HG03521 (cell line): ENCODE measurements around the gene CRYBA1.
"Not testable (repeated sequence)": the region's sequence is repeated elsewhere in the genome, so short reads cannot be mapped to it uniquely, and the experiment has no call there.

Experiments used
- ATAC-seq: cut with Tn5 transposase; IDR thresholded peaks from one replicate; pipeline ENCODE4 v1.9.1; 2021; ENCODE audit warnings: mild to moderate bottlenecking, moderate library complexity; ENCODE audit not compliant: unreplicated experiment

Gene CRYBA1, protein sequence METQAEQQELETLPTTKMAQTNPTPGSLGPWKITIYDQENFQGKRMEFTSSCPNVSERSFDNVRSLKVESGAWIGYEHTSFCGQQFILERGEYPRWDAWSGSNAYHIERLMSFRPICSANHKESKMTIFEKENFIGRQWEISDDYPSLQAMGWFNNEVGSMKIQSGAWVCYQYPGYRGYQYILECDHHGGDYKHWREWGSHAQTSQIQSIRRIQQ

DNA sequence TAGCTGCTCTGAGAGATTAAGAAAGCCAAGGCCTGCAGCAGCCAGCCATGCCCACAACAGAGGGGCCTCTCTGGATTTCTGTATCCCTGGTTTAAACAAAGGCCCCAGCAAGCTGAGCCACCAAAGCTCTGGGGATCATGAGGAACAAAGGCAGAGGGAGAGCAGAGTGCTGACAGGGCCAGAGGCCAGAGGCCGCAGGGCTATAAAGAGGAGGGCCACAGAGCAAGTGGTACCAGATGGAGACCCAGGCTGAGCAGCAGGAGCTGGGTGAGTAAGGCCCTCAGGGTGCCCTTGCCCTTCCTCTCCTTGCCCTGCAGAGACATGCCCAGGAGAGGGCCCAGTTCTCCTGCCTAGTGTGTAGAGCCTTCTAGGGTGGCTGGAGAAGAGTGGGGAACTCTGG is at the start of gene CRYBA1:
CRYBA1 (plus strand) TSS at position 232 of the 400 bp plus-strand sequence; CDS start at position 237, 5 bp downstream.
- ATAC-seq = no peak

DNA sequence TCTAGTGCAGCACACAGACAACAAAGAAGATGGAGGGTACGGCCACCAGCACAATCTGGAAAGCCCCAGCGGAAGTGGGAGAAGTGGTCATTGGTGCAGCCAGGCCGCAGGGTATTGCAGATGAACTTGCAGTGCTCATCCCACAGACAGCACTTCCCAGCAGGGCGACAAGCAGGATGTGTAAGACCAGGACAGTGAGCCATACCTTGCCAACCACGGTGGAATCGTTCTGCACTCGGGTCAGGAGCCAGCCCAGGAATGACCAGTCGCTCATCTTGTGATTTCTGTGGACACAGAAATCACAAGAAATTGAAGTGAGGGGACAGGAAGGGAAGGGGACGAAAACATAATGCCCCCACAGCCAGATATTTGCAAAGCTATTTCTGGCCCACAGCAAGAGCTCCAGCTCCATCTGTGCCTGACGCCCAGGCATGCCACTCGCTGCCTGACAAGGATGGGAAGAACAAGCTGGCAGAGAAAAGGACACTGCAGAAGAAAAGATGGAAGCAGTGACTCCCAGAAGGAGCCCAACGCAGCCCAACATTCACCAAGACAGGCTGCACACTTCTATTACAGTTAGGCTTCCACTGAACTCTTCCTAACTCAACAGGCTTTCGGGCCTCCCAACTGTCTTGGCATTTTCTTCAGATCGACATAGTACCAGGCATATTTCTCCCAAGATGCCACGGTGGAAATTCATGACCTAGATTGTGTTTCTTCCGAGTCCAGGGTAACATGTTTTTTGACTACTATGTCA is 49.0 kb upstream of the CRYBA1 start:
- no peak for ATAC-seq

GRCh38 chr17:29204068-29204804 is 42.4 kb upstream of the CRYBA1 start:
- ATAC-seq = not testable (repeated sequence)

DNA sequence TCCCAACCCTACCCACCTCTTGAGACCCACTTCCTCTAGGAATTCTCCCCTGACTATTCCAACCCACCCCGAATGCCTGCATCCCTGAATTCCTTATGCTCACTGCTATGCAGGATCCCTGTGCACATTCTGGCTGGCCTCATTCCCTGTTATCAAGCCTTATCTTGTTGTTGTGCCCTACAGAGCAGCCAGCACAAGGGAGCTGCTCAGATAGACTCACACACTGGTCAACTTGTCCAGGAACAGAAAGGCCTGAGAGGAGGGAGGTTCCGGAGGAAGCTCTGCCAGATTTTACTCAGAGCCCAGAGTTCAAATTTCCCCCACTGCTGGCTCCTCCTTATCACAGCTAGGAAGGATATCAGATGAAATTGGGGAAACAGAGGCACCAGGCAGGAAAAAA is 41.6 kb upstream of the CRYBA1 start:
- no peak for ATAC-seq

DNA sequence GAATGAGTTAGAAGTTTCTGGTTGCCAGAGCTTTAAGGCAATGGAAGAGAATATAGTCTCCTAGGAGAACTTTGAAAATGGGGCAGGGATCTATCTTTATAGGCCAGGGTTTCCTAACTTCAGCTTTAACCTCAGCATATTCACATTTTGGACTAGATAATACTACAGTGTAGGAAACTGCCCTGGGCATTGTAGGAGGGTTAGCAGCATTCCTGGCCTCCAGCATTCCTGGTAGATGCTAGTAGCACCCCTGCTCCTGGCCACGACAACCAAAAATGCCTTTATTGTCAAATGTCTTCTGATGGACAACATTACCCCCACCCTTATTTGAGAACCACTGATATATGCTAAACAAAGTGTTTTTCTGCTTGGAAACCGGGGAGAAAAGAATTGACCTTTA is 38.7 kb upstream of the CRYBA1 start:
- no peak for ATAC-seq

DNA sequence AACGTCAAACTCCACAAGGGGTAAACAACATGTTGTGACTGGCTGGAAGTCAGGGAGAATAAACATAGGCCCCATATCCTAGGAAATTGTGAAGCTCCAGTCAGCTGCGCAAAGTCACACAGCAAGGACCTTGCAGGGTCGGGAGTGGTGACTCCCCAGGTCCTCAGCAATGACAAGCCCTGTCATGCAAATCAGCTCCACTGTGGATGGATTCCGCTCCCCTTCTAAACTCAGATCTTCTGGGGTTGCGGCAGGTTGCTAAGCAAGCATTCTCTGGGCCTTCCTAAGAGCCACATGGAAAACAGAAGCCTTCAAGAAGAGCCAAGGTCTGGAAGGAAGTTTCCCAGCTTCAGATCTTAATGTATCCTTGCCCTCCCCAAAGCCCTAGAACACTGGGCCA is 37.6 kb upstream of the CRYBA1 start:
- no peak for ATAC-seq

DNA sequence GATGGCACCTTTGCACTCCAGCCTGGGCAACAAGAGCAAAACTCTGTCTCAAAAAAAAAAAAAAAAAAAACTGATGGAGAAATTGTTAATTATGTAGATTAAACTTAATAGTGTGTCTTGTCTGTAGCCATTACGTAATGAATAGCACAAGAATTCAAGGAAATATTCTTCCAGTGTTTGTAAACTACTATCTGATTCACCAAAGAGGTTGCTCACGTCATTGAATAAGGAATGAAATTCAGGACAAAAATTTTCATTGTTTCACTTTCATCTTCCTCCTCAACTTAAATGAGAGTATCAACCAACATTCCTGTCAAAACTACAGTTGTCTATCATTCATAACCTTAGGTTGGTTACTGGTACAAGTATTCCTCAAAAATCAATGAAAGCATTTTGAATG is 35.8 kb upstream of the CRYBA1 start:
- ATAC-seq = no peak

GRCh38 chr17:29212094-29212631 is 34.5 kb upstream of the CRYBA1 start:
- no peak for ATAC-seq

GRCh38 chr17:29212681-29213121 is 34.0 kb upstream of the CRYBA1 start:
- no peak for ATAC-seq

- ATAC-seq = no peak
These were observed 32.2 kb upstream of the CRYBA1 start for GRCh38 chr17:29214215-29215146.

DNA sequence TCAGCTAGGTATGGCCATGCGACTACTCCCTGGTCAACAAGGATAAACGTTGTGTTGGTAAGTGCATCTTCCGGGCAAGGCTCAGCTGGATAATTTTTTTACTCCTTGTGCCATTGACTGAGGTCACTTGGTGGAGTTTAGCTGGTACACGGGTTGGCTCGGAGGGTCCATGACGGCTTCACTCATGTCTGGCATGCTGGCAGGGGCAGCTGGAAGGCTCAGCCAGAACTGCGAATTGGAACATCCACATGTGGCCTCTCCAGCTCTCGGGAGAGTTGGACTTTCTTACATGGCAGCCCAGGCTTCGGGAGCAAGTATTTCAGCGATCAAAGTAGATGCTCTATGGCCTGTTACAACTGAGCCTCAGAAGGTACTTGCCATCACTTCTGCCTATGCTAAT is 31.5 kb upstream of the CRYBA1 start:
- ATAC-seq = no peak

- no peak for ATAC-seq
These were observed 30.9 kb upstream of the CRYBA1 start for GRCh38 chr17:29215717-29216116.

DNA sequence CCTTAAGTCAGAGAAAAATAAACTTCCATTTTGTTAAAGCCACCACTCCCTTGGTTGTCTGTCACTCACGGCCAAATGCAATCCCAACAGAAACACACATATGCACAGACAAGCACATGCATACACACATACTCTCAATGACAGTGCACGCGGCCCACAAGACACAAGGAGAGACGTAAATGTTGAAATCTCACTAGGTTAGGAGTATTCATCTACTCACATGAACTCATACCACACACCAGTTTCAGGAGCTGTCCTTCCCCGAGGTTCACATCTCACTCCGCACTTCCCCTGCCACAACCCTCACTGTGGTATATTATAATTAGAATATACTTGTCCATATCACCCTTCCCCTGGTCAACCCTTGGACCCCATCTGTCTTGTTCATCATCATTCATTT is 30.5 kb upstream of the CRYBA1 start:
- no peak for ATAC-seq

DNA sequence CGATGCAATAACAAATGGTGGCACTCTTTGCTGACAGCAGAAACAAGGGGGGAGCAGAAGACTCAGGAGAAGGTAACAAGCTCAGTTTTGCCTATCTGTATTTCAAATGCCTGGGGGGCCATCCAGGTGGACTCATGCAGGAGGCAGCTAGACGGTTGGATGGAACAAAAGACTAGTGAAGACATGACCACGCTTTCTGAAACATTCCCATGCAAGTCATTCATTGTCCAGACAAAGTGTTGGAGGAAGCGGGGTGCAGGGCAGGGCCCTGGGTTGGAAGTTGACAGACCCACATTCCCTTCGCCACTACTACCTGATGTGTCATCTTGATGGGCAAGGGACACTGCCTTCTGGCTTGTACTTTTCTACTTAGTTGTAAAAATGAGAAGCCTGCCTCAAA is 29.8 kb upstream of the CRYBA1 start:
- no peak for ATAC-seq

DNA sequence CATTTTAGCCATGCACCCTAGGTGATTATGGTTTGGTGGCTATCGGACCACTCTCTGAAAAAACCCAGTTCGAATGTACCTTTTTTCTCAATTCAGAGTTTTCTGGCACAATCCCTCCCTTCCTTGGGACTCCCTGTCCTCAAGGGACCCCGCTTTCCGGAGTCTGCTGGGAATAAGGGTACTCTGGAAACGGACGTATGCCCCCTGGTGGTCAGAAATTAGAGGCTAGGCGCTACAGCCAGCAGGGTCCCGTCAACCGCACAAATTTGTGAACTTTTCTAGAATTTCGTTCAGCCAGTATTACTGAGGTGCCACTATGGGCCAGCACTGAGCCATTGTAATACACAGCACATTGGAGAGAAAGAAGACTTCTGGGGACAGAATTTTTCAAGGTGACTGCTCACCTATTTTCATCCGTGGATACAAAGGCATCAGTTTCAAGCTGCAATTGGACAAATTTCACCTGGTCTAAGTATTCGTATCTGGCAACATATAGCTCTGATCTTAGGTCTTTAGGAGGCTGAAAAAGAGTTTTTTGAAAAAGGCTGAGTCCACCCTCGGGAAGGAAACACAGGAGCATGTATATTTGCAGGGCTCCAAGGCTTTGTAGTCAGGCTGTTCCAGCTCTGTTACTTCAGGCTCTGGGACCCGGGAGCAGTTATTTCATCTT is 27.1 kb upstream of the CRYBA1 start:
- no peak for ATAC-seq

GRCh38 chr17:29221338-29221737 is 25.3 kb upstream of the CRYBA1 start:
- ATAC-seq = not testable (repeated sequence)

DNA sequence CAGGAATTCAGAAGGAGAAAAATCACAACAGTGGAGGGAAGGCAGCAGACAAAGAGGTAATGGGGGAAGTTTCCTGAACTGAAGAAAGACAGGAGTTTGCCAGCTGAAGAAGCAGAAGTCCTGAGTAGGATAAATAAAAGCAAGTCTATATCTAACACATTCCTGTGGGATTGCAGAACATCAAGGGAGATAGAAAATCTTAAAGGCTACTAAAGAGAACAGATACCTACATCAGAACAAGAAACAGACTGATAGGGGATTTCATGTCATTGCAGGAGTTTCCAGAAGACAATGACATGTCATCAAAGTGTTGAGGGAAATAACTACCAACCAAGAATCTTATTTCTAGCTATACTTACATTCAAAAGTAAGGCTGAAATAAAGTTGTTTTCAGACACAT is 21.3 kb upstream of the CRYBA1 start:
- no peak for ATAC-seq

DNA sequence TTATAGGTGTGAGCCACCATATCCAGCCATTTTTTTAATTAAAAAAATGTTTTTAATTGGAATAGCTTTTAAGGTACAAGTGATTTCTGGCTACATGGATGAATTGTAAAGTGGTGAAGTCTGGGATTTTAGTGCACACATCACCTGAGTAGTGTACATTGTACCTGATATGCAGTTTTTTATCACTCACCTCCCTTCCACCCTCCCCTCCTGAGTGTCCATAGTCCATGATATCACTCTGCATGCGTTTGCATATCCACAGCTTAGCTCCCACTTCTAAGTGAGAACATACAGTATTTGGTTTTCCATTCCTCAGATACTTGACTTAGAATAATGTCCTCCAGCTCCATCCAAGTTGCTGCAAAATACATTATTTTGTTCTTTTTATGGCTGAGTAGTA is 13.4 kb upstream of the CRYBA1 start:
- no peak for ATAC-seq

DNA sequence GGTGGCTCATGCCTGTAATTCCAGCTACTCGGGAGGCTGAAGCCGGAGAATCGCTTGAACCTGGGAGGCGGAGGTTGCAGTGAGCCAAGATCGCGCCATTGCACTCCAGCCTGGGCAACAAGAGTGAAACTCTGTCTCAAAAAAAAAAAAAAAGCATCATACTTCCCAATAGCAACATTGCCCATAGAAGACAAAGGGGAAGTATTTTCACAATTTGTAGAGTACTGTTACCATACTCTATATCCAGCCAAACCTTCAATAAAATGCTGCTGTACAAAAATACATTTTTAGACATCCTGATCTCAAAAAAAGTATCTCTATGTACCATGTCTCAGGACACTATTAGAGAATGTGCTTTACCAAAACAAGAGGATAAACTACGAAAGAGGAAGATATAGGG is 11.7 kb upstream of the CRYBA1 start:
- not testable (repeated sequence) for ATAC-seq

DNA sequence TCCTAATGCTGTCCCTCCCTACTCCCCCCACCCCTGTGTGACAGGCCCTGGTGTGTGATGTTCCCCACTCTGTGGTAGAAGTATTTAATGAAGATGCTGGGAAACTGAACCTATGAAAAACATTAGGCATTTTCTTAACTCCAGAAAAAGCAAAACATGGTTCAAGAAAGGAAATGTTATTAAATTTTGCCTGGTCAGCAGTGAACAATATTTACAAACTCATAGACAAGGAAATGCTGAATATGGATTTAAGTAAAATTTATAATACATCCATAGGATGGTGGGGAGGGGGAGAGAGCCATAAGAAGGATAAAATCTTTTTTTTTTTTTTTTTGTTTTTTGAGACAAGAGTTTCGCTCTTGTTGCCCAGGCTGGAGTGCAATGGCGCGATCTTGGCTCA is 10.8 kb upstream of the CRYBA1 start:
- ATAC-seq = no peak
